NCI-H460 (cell line): Measurements from ENCODE around the gene CTIF. TPM values are rescaled to one million over a fixed set of nuclear protein-coding genes. Genes with fewer than 3 reads are reported as not detected.
"Not testable (repeated sequence)": the region's sequence is repeated elsewhere in the genome, so short reads cannot be mapped to it uniquely, and the experiment has no call there.

ENCODE experiments used
- DNase-seq: peaks from one replicate; pipeline ENCODE4 v3.0.0-alpha.2; 2016; ENCODE audit warnings: low read depth; ENCODE audit errors: extremely low read depth
- total RNA-seq: library from RNA; depleted of rRNA; stranded (reverse); fragments of >200 nt; shearing (Covaris generic); gene quantifications from 2 replicates; pipeline ENCODE4 v1.2.3, GENCODE V29; 2014

CTIF gene
- total RNA-seq, 1 experiment from 2014 or later: 57.0 TPM

DNA sequence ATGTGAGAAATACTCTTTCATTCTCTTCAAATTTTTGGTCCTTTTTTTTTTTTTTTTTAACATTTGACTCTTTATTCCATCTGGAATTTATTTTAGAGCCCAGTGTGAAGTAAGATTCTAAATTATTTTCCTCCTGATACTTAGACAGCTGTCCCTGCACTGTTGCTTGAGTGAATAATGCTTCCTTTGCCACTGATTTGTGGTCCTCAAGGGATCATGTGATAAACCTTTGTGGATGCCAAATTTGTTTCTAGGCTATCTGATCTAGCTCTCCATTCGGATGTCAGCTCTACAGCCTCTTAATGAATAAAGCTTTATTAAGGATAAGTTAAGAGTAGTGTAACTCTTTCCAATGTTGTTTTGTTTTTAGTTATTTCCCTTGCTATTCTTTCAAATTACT is 269.6 kb downstream of the CTIF start:
- DNase-seq: no peak

DNA sequence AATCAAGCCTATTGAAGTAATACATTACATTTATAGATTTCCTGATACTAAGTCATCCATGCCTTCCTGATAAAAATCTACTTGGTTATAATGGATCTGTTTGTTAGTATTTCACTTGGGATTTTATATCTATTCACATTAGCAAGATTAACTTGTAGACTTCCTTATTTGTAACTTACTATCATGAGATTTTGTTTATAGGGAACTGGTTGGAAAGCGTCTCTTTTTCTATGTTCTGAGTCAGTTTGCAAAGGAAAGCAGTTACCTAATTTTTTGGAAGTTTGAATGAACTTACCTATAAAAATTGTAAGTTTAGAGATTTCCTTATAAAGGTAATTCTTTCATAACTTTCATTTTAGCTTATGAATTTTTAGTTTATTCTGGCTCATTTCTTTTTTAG is 270.5 kb downstream of the CTIF start:
- DNase-seq: no peak

DNA sequence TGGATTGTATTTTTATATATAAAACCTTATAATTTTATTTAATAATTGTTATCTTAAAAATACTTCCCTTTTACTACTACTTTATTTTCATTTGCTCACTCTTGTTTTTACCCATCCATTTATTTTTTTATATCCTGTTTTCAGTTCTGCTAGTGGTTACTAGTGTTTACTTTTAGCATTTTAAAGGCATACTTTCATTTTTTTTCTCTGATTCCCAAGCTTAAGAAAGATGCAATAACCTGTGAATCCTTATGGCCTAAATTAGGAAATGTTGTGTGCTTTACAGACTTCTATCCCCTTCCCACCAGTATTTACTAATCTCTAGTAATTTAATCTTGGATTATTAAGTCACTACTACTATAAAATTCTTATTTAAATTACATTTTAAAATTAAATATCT is 272.0 kb downstream of the CTIF start:
- no peak for DNase-seq

DNA sequence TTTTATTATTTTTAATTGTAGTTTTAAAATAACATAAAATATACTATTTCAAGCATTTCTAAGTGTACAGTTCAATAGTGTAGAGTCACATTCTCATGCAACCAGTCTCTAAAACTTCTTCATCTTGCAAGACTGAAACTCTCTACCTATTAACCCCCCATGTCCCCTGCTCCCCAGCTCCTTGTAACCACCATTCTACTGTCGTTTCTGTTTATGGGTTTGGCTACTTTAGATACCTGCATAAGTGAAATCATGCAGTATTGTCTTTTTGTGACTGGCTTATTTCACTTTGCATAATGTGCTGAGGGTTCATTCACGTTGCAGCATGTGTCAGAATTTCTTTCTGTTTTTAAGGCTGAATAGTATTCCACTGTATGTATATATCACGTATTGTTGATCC is 272.6 kb downstream of the CTIF start:
- no peak for DNase-seq

DNA sequence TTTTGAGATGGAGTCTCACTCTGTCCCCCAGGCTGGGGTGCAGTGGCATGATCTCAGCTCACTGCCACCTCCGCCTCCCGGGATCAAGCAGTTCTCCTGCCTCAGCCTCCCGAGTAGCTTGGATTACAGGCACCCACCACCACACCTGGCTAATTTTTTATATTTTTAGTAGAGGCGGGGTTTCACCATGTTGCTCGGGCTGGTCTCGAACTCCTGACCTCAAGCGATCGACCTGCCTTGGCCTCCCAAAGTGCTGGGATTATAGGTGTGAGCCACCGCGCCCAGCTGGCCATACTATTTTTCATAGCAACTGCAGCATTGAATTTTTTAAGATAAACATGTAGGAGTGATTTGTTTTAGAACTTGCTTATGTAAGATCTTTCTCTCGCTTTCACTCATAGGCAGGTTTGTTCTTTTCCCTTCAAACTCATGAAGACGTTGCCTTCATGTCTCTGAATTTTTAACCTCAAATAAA is 273.2 kb downstream of the CTIF start:
- DNase-seq: not testable (repeated sequence)

DNA sequence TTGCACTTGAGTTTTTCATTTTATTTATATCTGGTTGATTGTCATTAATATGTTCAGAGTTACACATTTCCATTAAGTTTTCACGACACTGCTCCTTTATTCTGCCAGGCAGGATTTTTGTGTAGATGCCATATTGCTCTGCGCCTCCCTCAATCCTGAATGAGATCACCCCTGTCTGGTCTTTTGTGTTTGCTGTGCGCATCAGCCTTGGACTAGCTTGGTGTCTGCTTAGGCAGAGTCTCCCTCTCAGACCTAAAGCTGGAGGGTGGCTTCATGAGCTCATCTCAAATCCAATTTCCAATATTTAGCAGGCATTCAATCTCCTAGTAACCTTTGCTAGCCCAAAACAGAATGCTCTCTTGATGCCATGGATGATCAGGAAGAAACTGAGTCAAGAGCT is 274.5 kb downstream of the CTIF start:
- DNase-seq: no peak

DNA sequence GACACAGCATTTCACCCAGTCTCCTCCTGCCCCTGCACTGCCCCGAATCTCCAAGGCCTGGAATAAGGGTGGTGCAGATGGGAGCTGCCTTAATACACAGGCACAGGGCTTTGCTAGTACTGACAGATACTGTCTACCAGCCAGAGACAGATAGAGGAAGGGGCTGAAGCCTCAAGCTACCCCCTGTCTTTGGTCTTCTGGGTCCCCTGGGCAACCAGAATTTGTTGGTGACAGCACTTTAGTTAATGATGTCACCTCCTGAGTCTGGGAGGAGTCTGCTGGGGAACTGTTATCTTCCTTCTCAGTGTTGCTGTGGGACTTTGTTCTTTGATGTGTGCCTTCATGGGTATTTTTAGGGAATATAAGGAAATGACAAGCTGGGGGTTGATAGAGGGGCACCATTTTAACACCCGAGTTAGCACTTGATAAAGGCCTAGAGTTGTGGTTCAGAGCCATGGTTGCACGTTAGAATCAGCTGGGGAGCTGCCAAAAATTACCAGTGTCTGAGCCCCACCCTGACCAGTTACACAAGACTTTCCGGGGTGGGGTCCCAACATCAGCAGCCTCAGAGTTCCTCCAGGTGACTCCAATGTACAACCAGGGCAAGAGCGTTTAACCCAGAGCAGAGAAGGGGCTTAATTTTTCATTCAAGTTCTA is 275.1 kb downstream of the CTIF start:
- DNase-seq: no peak

DNA sequence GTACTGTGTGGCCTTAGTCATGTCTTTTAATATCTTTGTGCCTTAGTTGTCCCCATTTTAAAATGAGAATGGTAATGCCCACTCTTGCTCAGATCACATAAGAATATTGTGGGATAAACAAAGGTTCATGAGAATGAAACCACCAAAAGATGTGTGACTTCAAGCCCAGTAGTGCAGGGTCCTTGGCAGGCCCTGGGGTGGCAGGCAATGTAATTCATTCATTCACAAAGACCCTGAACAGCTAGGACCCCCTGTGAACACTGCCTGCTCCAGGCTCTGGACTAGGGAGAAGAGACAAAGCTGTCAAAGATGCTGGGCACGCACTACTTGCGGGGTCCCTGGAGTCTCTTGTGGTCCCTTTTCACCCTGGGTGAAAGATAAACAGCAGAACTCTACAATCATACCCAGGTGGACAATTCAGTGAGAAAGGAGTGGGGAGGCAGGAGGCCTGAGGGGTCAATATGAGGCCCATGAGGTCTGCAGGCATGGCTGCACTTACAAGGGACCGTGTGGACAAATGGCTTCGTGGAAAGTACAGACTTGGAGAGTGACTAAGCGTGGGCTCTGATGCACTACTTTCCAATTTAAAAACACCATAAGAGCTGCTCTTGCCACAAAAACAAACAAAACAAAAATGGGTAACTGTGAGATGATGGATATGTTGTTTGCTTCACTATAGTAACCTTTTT is 275.8 kb downstream of the CTIF start:
- DNase-seq: no peak

DNA sequence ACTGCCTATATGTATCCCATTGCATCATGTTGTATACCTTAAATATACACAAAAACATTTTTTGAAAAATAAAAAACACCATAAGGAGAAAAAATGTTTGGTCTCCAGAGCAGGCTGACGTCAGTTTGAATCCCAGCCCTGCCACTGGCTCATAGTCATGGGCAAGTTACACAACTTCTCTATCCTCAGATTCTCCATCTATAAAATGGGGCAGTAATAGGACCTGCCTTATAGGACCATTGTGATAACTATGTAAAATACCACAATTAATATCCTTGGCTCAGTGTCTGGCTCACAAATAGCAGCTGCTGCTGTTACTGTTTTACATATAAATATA is 276.3 kb downstream of the CTIF start:
- DNase-seq: no peak

DNA sequence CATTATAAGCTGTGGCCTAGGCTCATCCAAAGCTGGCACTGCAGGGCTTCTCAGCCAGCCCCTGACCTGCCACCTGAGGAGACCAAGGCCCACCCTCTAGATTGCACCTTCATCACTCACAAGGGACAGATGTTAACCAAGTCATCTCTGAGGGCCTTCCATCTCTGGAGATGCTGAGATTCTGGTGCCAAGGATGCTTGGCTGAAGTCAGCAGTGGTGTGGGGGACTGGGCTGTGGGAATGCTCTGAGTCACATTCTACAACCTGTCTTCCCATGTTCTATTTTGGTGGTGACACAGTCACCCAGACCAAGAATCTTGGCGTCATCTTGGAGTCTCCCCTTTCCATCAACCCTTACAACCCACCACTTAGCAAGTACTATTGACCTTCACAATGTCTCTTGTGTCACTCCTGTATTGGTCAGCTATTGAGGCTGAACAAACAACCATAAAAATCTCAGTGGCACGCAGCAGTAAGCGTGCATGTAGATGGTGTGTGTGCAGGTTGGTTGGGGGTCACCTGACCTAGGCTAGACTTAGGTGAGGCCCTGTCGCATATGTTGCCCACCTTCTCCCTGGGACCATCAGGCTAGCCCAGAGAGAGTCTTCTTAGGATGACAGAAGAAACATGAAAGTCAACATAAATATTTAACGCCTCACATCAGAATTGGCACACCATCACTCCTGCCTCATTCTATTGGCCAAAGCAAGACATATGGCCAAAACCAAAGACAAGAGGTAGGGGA is 276.9 kb downstream of the CTIF start:
- no peak for DNase-seq

DNA sequence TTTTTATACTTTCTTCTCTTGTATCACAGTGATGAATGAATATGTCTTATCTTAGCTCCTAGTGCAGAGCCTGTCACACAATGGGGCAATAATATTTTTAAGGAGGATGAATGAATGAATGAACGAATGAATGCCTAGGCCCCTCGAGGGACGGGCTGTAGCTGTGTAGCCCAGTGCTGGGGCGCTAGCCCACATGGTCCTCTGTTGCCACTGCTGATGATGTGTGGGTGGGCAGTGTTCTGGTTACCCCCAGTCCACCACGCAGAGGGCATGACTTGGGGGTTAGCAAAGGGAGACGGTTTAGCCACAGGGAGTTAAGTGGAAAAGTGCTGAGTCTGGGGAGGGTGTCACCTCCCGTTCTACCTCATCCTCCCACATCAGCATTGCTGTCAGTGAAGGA is 277.7 kb downstream of the CTIF start:
- no peak for DNase-seq

DNA sequence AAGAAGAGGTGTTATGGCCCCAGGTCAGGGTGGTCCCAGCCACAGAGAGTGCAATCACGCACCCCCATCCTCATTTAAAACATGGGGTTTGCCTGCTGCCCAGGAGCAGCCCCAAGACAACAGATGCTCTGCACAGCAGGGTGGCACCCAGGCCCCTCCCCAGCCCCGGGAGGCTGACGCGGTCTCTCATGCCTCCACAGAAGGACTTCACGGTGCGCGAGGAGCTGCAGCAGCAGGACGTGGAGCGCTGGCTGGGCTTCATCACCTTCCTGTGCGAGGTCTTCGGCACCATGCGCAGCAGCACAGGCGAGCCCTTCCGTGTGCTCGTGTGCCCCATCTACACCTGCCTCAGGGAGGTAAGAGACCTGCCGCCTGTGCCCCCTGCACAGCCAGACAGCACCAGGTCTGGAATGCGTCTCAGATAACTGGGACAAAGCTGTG is 278.2 kb downstream of the CTIF start:
- no peak for DNase-seq

DNA sequence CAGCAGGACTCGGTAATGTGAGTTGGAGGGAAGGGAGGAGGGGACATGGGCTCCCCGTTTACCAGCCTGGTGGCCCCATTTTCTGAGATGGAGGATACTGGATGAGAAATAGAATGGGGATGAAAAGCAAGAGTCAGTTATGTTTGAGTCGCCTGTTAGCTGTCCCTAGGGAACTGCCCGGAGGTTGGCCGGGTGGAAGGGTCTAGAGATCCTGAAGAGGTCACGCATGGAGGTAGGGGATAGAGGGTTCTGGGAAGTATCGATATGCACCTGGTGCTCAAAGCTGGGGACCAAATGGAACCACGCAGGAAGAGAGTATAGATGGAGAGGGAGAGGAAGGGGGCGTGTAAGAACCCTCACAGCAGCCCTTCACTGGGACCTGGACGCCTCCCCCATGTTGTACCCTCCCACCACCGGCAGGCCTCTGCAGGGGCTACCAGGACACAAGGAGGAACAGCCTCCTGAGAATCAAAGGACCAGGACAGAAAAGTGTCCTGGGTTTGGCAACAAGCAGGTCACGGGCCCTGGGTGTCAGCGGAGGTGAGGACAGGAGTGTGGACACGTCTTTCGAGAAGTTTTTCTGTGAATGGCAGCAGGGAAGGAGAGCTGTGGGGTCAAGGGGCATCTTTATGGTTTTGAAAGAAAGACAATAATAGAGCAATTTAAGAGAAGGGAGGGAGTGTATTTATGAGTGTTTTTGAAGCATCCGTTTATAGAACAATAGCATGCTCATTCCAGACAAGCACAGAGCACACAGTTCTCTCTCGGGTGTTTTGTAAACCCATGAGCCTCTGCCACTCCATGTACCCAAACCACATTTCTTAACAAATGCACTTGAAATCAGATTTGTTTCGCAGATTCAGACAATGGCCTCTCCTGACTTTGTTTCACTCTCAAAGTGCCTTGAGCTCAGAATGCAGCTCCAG is 279.8 kb downstream of the CTIF start:
- DNase-seq: no peak

DNA sequence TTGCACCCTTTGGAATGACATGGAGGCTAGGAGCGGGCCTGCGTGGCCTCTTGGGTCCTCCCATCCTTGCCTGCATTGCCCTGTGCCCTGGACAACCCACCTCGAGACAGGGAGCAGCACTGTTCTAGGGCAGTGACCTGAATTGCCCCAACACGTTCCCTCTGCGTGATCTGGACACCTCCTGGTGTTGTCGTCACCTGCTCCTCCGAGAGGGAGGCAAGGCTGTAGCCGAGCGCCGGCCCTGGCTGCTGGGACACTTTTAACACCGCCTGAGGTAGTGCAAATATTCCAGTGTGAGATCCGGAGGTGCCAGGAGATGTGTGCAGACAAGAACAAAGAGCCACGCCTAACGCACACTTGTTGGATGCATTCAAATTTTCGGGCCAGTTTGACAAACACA is 280.4 kb downstream of the CTIF start:
- DNase-seq: no peak

DNA sequence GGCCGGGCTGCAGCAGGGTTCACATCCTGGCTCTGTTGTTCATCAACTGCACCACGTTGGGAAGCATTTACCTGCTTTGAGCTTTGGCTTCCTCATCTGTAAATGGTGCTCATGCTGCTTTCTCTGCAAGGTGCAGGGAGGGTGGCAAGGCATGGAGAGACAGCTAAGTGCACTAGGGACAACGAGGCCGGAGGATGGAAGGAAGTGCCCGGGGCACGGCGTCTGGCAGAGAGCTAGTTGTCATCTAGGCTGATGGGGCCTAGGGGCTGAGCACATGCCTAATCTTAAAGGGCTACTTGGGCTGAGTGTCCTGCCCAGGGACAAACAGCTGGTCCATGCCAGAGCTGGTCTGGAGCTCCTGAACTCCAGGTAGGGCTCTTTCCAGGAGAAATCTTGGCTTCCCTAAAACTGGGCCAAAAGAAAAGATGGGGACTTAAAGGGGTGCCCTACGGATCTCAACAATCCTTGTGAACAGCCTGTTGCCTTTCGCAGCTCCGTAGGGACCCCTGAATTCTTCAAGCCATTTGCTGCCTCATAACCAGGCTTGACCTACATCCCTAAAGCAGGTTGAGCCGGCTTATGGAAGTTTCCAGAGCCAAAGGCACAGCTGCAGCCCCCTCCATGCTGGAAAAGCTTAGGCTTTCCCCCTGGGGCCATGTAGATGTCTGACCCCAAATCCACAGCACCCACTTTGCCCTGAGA is 281.1 kb downstream of the CTIF start:
- DNase-seq: no peak

DNA sequence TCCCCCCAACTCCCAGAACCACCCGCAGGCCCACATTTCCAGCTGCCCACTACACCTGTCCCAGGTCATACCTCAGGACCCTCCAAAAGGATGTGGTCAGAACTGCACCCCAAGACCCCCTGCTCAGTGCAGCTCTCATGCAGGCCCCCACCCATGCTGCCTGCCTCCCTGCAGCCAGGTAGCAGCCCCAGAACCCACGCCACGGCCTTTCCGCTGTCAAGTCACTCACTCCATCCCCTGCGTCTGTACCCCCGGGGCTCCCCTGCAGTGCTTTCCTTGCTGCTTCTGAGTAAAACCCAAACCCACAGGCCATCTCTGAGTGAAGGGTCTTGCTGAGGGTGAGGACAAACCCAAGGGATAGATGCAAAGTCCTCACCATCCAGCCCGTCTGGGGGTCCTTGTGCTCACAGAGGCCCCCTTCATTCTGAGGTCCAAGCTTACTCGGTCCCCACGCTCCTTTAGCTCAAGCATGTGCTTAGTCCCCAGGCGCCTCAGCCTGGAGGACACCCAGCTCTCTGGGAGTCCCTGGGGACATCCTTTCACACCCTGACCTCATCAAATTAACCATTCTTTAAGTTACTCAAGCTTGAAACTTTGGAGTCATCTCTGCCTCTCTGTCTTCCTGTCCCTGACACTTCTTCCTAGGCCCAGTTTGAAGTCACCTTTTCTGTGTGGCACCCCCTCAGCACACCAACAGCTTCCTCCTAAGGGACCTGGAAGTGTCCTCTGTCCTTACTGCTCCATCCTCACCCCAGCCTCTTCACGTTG is 281.8 kb downstream of the CTIF start:
- DNase-seq: no peak

DNA sequence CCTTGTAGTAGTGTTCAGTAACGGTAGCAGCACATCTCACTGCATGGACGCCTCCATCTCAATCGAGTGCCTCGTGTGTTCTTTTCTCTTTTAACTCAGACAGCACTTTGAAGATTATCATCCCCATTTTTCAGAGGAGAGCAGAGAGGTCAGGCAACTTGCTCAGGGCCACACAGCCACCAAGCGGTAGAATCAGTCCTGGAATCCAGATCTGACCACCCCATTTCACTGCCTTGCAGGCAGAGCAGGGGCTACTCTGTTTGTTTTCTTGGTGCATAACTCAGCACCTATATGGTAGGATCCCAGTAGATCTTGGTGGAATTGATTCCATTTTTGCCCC is 282.4 kb downstream of the CTIF start:
- DNase-seq: no peak

DNA sequence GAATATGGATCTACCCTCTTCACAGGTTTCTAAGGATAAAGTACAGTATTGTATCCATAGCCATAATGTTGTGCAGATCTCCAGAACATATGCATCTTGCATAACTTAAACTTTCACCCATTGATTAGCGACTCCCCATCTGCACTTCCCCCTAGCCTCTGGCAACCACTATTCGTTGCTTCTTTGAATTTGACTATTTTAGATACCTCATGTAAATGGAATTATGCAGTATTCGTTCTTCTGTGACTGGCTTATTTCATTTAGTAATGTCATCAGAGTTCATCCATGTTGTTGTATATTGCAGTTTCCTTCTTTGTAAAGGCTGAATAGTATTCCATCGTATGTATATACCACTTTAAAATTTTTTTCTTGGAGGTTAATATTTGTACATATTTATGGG is 283.0 kb downstream of the CTIF start:
- DNase-seq: no peak

DNA sequence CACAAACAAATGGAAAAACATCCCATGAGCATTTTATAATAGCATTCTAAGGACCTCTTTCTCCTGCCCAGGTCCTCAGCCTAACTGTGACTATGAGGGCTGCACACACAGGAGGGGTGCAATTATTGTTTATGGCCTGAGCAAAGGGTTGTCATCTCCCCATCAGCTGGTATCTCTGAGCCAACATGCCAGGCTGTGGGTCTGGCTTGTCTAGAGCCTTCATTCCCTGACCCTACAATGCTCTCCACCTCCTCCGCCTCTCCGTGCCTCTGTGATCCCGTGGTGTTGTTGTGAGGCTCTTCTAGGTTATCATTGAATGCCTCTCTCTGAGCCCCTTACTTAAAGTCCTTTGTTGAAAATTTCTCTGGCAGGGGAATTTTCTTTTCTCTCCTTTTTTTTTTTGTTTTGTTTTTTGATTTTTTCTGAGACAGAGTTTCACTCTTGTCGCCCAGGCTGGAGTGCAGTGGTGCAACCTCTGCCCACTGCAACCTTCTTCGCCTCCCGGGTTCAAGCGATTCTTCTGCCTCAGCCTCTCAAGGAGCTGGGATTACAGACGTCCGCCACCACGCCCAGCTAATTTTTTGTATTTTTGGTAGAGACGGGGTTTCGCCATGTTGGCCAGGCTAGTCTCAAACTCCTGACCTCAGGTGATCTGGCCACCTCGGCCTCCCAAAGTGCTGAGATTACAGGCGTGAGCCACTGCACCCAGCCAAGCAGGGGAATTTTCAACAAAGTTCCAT is 285.6 kb downstream of the CTIF start:
- DNase-seq: no peak
